DND-41 (cell line): ENCODE measurements around the gene SIAH1.

ENCODE experiments used
- ATAC-seq: fragments of 200-7000 bp; cut with Tn5 transposase; 3 replicates; pipeline ENCODE4 v1.9.1; 2021; ENCODE audit warnings: low read depth; ENCODE audit not compliant: insufficient read depth
- DNase-seq: peaks from one replicate; pipeline ENCODE4 v3.0.0-alpha.2; 2020
- H2AFZ ChIP-seq: 2 replicates; pipeline ENCODE4 v1.6.0; 2012; ENCODE audit warnings: low read depth, low read length
- H3K27ac ChIP-seq: 2 replicates; pipeline ENCODE4 v1.5.1; 2012; ENCODE audit warnings: low read length, inconsistent platforms
- H3K27me3 ChIP-seq: fragments of 200-600 bp; sonication (generic); 2 replicates; pipeline ENCODE4 v1.6.0; 2012; ENCODE audit warnings: low read length, mild to moderate bottlenecking, inconsistent platforms; ENCODE audit not compliant: insufficient read depth, poor library complexity
- H3K36me3 ChIP-seq: 2 replicates; pipeline ENCODE4 v1.5.1; 2012; ENCODE audit warnings: low read length, inconsistent platforms; ENCODE audit not compliant: insufficient read depth
- H3K4me1 ChIP-seq: 2 replicates; pipeline ENCODE4 v1.5.1; 2012; ENCODE audit warnings: mild to moderate bottlenecking, low read length; ENCODE audit not compliant: insufficient read depth
- H3K4me2 ChIP-seq: 2 replicates; pipeline ENCODE4 v1.6.0; 2012; ENCODE audit warnings: mild to moderate bottlenecking, moderate library complexity, low read length, inconsistent platforms; ENCODE audit not compliant: insufficient read depth
- H3K4me3 ChIP-seq, 2 experiments: fragments of 200-600 bp in 1 of 2; shearing (Covaris generic) in 1 of 2; 2 replicates each; pipeline ENCODE4 v1.5.1; 2012 to 2016; ENCODE audit warnings: inconsistent platforms in 2 of 2, low read length in 2 of 2, mild to moderate bottlenecking in 2 of 2, low read depth in 1 of 2, moderate library complexity in 1 of 2
- H3K79me2 ChIP-seq: 2 replicates; pipeline ENCODE4 v1.6.0; 2012; ENCODE audit warnings: low read length, inconsistent platforms; ENCODE audit not compliant: insufficient read depth
- H3K9ac ChIP-seq: 2 replicates; pipeline ENCODE4 v1.6.0; 2012; ENCODE audit warnings: low read depth, mild to moderate bottlenecking, inconsistent platforms, low read length, moderate library complexity
- H3K9me3 ChIP-seq: 2 replicates; pipeline ENCODE4 v1.5.1; 2012; ENCODE audit warnings: low read length, moderate library complexity, mild to moderate bottlenecking, inconsistent platforms; ENCODE audit not compliant: insufficient read depth, severe bottlenecking
- H4K20me1 ChIP-seq: 2 replicates; pipeline ENCODE4 v1.6.0; 2012; ENCODE audit warnings: low read length; ENCODE audit not compliant: insufficient read depth
- CTCF ChIP-seq: IDR thresholded peaks from 2 replicates; pipeline ENCODE4 v1.5.1; 2012; ENCODE audit warnings: borderline replicate concordance, low read length, moderate library complexity, mild to moderate bottlenecking; ENCODE audit not compliant: poor library complexity, severe bottlenecking; ENCODE audit errors: extremely low read depth
- EZH2 ChIP-seq: IDR thresholded peaks from 3 replicates; pipeline ENCODE4 v1.6.1; 2012; ENCODE audit warnings: borderline replicate concordance, low read depth, mild to moderate bottlenecking, moderate library complexity, low read length, inconsistent platforms; ENCODE audit not compliant: severe bottlenecking

SIAH1 gene

GRCh38 chr16:48385253-48386150, at the start of gene SIAH1:
SIAH1 (minus strand) TSS chr16:48385413; CDS start chr16:48362428, 22,985 bp downstream.
- peak within 1 kb of the TSS; percentile 96 for H3K9ac ChIP-seq
- no peaks in the 10 kb centered on the region for H3K27me3 ChIP-seq
- peak within 1 kb of the TSS; percentile 87 for H3K4me2 ChIP-seq
- peak within 1 kb of the TSS; percentile 90 for H3K27ac ChIP-seq
- no peaks in the 10 kb centered on the region for H3K9me3 ChIP-seq
- TF ChIP-seq CTCF = no peak
- no peak for TF ChIP-seq EZH2
- H3K4me1 ChIP-seq = peaks cover 33% of the 10 kb centered on the region
- DNase-seq (peak; percentile 87), ATAC-seq (peak; percentile 78)
- no peaks in the 10 kb centered on the region for H3K36me3 ChIP-seq
- H3K79me2 ChIP-seq = peaks cover 48% of the 10 kb centered on the region
- peak within 1 kb of the TSS; percentile 96 for H2AFZ ChIP-seq
- H4K20me1 ChIP-seq = peaks cover 39% of the 10 kb centered on the region
- peak within 1 kb of the TSS; percentile 71 to 72 for H3K4me3 ChIP-seq

GRCh38 chr16:48434653-48435317, 49.6 kb upstream of the SIAH1 start:
- Histone ChIP-seq H2AFZ (no peak overlapping the region), H3K27me3 (no peaks in the 10 kb centered on the region), H3K36me3 (no peaks in the 10 kb centered on the region), H3K9ac (no peak overlapping the region), H3K9me3 (no peaks in the 10 kb centered on the region), H3K79me2 (no peaks in the 10 kb centered on the region), H3K4me3 (no peak overlapping the region), H3K4me2 (no peak overlapping the region), H3K27ac (no peak overlapping the region), H4K20me1 (no peaks in the 10 kb centered on the region), H3K4me1 (no peaks in the 10 kb centered on the region)
- TF ChIP-seq EZH2 (no peak), CTCF (no peak)
- ATAC-seq = no peak
- no peak for DNase-seq

- H2AFZ ChIP-seq = no peak overlapping the region
- DNase-seq = no peak
- no peak for ATAC-seq
- no peaks in the 10 kb centered on the region for H4K20me1 ChIP-seq
- H3K27ac ChIP-seq = no peak overlapping the region
- H3K9me3 ChIP-seq = no peaks in the 10 kb centered on the region
- H3K9ac ChIP-seq = no peak overlapping the region
- H3K4me1 ChIP-seq = no peaks in the 10 kb centered on the region
- no peak for TF ChIP-seq CTCF
- H3K27me3 ChIP-seq = no peaks in the 10 kb centered on the region
- no peaks in the 10 kb centered on the region for H3K36me3 ChIP-seq
- no peak overlapping the region for H3K4me2 ChIP-seq
- H3K4me3 ChIP-seq = no peak overlapping the region
- H3K79me2 ChIP-seq = no peaks in the 10 kb centered on the region
Observed at GRCh38 chr16:48433850-48434530, 48.8 kb upstream of the SIAH1 start.
